Measurements from ENCODE around the gene TMC1.
"Not testable (repeated sequence)": the region's sequence is repeated elsewhere in the genome, so short reads cannot be mapped to it uniquely, and the experiment has no call there.

TMC1 gene

GRCh38 chr9:72521416-72521815, at the start of gene TMC1:
Gene TMC1, plus strand, starts transcription at chr9:72521608. Its CDS starts 127,041 bp downstream, at chr9:72648649.
- not testable (repeated sequence) for H3K9me3 Mint-ChIP-seq; H3K27me3 Mint-ChIP-seq (ENCODE audit: low read depth); H3K36me3 Mint-ChIP-seq (ENCODE audit: low read depth); H3K4me3 Mint-ChIP-seq
- H3K4me1 Mint-ChIP-seq: peaks cover 14% of the 10 kb centered on the region
- H3K27ac Mint-ChIP-seq: peak within 1 kb of the TSS in 1 of 3 experiments; percentile 28

GRCh38 chr9:72473474-72474261, 47.7 kb upstream of the TMC1 start:
- peaks cover 11% of the 10 kb centered on the region for H3K4me1 Mint-ChIP-seq
- TF ChIP-seq CTCF (IDR thresholded peaks at IDR 0.05; ENCODE audit: unreplicated experiment in 3 of 3): no peak
- H3K36me3 Mint-ChIP-seq (ENCODE audit: low read depth): no peaks in the 10 kb centered on the region
- H3K27me3 Mint-ChIP-seq (ENCODE audit: low read depth): no peaks in the 10 kb centered on the region
- no peaks in the 10 kb centered on the region for H3K9me3 Mint-ChIP-seq
- no peak overlapping the region for H3K4me3 Mint-ChIP-seq
- no peak overlapping the region for H3K27ac Mint-ChIP-seq

GRCh38 chr9:72474676-72475075, 46.7 kb upstream of the TMC1 start:
- Mint-ChIP-seq H3K4me1 (peaks cover 18% of the 10 kb centered on the region), H3K27me3 (ENCODE audit: low read depth) (no peaks in the 10 kb centered on the region), H3K27ac (no peak overlapping the region), H3K4me3 (no peak overlapping the region), H3K9me3 (no peaks in the 10 kb centered on the region), H3K36me3 (ENCODE audit: low read depth) (no peaks in the 10 kb centered on the region)
- TF ChIP-seq CTCF (IDR thresholded peaks at IDR 0.05; ENCODE audit: unreplicated experiment in 3 of 3): no peak

- no peaks in the 10 kb centered on the region for H3K27me3 Mint-ChIP-seq (ENCODE audit: low read depth)
Measured at GRCh38 chr9:72476100-72476499, 45.3 kb upstream of the TMC1 start.

GRCh38 chr9:72476617-72477437, 44.6 kb upstream of the TMC1 start:
- Mint-ChIP-seq H3K4me3 (no peak overlapping the region), H3K27me3 (ENCODE audit: low read depth) (no peaks in the 10 kb centered on the region), H3K9me3 (no peaks in the 10 kb centered on the region), H3K36me3 (ENCODE audit: low read depth) (no peaks in the 10 kb centered on the region), H3K27ac (peak overlapping the region in 2 of 3 experiments; percentile 30 to 43), H3K4me1 (peaks cover 28% of the 10 kb centered on the region)
- no peak for TF ChIP-seq CTCF (IDR thresholded peaks at IDR 0.05; ENCODE audit: unreplicated experiment in 3 of 3)

More at GRCh38 chr9:72476100-72476499, 45.3 kb upstream of the TMC1 start:
- Mint-ChIP-seq H3K9me3 (no peaks in the 10 kb centered on the region), H3K27ac (no peak overlapping the region), H3K4me1 (peaks cover 23% of the 10 kb centered on the region), H3K4me3 (no peak overlapping the region), H3K36me3 (ENCODE audit: low read depth) (no peaks in the 10 kb centered on the region)
- no peak for TF ChIP-seq CTCF (IDR thresholded peaks at IDR 0.05; ENCODE audit: unreplicated experiment in 3 of 3)

GRCh38 chr9:72477930-72478518, 43.4 kb upstream of the TMC1 start:
- H3K27ac Mint-ChIP-seq: peak overlapping the region; percentile 31 to 69 (median 58)

More at GRCh38 chr9:72477930-72478518, 43.4 kb upstream of the TMC1 start:
- H3K4me1 Mint-ChIP-seq: peaks cover 28% of the 10 kb centered on the region
- no peaks in the 10 kb centered on the region for H3K27me3 Mint-ChIP-seq (ENCODE audit: low read depth)
- H3K36me3 Mint-ChIP-seq (ENCODE audit: low read depth): no peaks in the 10 kb centered on the region
- no peaks in the 10 kb centered on the region for H3K9me3 Mint-ChIP-seq
- no peak overlapping the region for H3K4me3 Mint-ChIP-seq
- TF ChIP-seq CTCF (IDR thresholded peaks at IDR 0.05; ENCODE audit: unreplicated experiment in 3 of 3): no peak

All from nephron (organoid).